ENCODE results near the gene RPL12. TPM values are rescaled to one million over a fixed set of nuclear protein-coding genes. Genes with fewer than 3 reads are reported as not detected.

Gene RPL12
- total and polyA plus RNA-seq, 2 of the 13 experiments (the other 11 are each of a cell fraction or from before 2014, with no cell fraction given) = 1,551 to 2,590 TPM

DNA sequence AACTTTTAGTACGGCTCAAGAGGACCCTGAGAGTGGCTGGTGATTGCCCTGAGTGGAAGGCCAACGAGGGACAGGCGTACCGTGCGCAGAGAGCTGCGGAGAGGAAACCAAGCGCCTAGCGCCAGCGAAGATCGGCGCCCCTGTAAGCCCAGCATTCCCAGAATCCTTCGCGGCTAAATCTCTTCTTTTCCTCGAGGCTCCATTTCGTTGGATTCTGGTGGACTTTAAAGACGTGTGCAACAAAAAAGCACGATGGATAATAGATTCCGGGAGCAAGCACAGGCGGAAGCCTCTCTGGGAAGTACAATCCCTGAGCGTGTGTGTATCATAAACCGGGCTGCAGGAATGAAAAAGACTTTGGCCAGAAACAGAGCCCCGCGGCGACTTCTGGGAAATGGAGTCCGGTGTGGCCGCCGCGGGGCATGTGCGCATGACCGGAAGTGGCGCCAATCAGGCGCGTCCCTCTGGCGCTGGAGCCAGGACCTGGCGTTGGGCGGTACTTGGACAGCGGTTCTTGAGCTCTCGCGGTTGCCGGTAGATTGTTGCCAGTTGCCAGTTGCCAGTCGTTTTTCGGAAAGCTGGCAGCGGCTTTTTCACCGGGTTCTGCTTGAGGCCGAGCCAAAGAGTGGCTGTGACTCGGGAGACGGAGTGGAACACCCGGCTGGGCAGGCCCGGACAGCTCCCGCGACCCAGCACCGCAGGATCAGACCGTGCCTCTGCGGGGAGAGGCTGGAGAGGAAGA, 27.1 kb downstream of the RPL12 start, which contains the start of gene ZNF79 (continued):
- TF ChIP-seq, protein P1, sequence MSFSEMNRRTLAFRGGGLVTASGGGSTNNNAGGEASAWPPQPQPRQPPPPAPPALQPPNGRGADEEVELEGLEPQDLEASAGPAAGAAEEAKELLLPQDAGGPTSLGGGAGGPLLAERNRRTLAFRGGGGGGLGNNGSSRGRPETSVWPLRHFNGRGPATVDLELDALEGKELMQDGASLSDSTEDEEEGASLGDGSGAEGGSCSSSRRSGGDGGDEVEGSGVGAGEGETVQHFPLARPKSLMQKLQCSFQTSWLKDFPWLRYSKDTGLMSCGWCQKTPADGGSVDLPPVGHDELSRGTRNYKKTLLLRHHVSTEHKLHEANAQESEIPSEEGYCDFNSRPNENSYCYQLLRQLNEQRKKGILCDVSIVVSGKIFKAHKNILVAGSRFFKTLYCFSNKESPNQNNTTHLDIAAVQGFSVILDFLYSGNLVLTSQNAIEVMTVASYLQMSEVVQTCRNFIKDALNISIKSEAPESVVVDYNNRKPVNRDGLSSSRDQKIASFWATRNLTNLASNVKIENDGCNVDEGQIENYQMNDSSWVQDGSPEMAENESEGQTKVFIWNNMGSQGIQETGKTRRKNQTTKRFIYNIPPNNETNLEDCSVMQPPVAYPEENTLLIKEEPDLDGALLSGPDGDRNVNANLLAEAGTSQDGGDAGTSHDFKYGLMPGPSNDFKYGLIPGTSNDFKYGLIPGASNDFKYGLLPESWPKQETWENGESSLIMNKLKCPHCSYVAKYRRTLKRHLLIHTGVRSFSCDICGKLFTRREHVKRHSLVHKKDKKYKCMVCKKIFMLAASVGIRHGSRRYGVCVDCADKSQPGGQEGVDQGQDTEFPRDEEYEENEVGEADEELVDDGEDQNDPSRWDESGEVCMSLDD (CRISPR knock-in tag; IDR thresholded peaks at IDR 0.05; ENCODE audit: borderline replicate concordance) = 0 out of 2 replicates have a peak, but pooled peaks have one; percentile 55
- TF ChIP-seq ZNF792 (CRISPR knock-in tag; IDR thresholded peaks at IDR 0.05) = 0 out of 2 replicates have a peak, but pooled peaks have one; percentile 33
- no peak for TF ChIP-seq KAT2B (IDR thresholded peaks at IDR 0.05; ENCODE audit: borderline replicate concordance, low read depth, low read length)
- no peak for TF ChIP-seq JDP2 (CRISPR knock-in tag; IDR thresholded peaks at IDR 0.05; ENCODE audit: borderline replicate concordance)
- TF ChIP-seq GLI4 (CRISPR knock-in tag; IDR thresholded peaks at IDR 0.05; ENCODE audit: borderline replicate concordance) = no peak
- TF ChIP-seq CBX1 (IDR thresholded peaks at IDR 0.05; ENCODE audit: low read depth) = no peak
- peak; percentile 39; the same call in 1 of the 2 replicates for TF ChIP-seq ZNF761 (CRISPR knock-in tag; conservative IDR thresholded peaks at IDR 0.05)
- no peak for TF ChIP-seq ARNTL (CRISPR knock-in tag; IDR thresholded peaks at IDR 0.05)
- no peak for TF ChIP-seq ATF4 (CRISPR knock-in tag; IDR thresholded peaks at IDR 0.05)
- TF ChIP-seq, protein P2, sequence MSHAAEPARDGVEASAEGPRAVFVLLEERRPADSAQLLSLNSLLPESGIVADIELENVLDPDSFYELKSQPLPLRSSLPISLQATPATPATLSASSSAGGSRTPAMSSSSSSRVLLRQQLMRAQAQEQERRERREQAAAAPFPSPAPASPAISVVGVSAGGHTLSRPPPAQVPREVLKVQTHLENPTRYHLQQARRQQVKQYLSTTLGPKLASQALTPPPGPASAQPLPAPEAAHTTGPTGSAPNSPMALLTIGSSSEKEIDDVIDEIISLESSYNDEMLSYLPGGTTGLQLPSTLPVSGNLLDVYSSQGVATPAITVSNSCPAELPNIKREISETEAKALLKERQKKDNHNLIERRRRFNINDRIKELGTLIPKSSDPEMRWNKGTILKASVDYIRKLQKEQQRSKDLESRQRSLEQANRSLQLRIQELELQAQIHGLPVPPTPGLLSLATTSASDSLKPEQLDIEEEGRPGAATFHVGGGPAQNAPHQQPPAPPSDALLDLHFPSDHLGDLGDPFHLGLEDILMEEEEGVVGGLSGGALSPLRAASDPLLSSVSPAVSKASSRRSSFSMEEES (CRISPR knock-in tag; IDR thresholded peaks at IDR 0.05) = peak; percentile 63; the same call in 1 of the 2 replicates
- TF ChIP-seq, protein P3, sequence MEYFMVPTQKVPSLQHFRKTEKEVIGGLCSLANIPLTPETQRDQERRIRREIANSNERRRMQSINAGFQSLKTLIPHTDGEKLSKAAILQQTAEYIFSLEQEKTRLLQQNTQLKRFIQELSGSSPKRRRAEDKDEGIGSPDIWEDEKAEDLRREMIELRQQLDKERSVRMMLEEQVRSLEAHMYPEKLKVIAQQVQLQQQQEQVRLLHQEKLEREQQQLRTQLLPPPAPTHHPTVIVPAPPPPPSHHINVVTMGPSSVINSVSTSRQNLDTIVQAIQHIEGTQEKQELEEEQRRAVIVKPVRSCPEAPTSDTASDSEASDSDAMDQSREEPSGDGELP (IDR thresholded peaks at IDR 0.05; ENCODE audit: borderline replicate concordance, low read depth) = peak; percentile 32; the same call in 1 of the 2 replicates
- TF ChIP-seq ASH2L (IDR thresholded peaks at IDR 0.05; ENCODE audit: insufficient read length, low read depth, low read length) = peak; percentile 84
- 0 out of 2 replicates have a peak, but pooled peaks have one; percentile 9 for TF ChIP-seq BRCA1 (CRISPR knock-in tag; IDR thresholded peaks at IDR 0.05)
- no peak for TF ChIP-seq MAZ (IDR thresholded peaks at IDR 0.05; ENCODE audit: borderline replicate concordance, low read depth, low read length)
- peak; percentile 28; the same call in 1 of the 2 replicates for TF ChIP-seq MAZ (CRISPR knock-in tag; IDR thresholded peaks at IDR 0.05; ENCODE audit: low read depth)
- TF ChIP-seq NCOR1 (IDR thresholded peaks at IDR 0.05; ENCODE audit: borderline replicate concordance, low read length) = no peak
- TF ChIP-seq HCFC1 (IDR thresholded peaks at IDR 0.05; ENCODE audit: low read depth, low read length) = peak; percentile 83
- no peak for TF ChIP-seq ZNF75D (CRISPR knock-in tag; IDR thresholded peaks at IDR 0.05; ENCODE audit: borderline replicate concordance)
- TF ChIP-seq ESRRA (CRISPR knock-in tag; IDR thresholded peaks at IDR 0.05; ENCODE audit: low read depth) = 0 out of 2 replicates have a peak, but pooled peaks have one; percentile 54
- TF ChIP-seq E2F1 (CRISPR knock-in tag; IDR thresholded peaks at IDR 0.05) = peak; percentile 78; the same call in 1 of the 2 replicates
- peak; percentile 41; the same call in 1 of the 2 replicates for TF ChIP-seq NRL (CRISPR knock-in tag; IDR thresholded peaks at IDR 0.05; ENCODE audit: borderline replicate concordance)
- TF ChIP-seq FIP1L1 (IDR thresholded peaks at IDR 0.05; ENCODE audit: borderline replicate concordance, insufficient read depth, low read depth, low read length) = no peak

All from HepG2 (cell line).